ENCODE data around the gene PARPBP. TPM values are rescaled to one million over a fixed set of nuclear protein-coding genes. Genes with fewer than 3 reads are reported as not detected.
"Not testable (repeated sequence)": the region's sequence is repeated elsewhere in the genome, so short reads cannot be mapped to it uniquely, and the experiment has no call there.

PARPBP gene
- total and polyA plus RNA-seq, 8 donors: 4.4 to 20.6 (median 13.4) TPM

DNA sequence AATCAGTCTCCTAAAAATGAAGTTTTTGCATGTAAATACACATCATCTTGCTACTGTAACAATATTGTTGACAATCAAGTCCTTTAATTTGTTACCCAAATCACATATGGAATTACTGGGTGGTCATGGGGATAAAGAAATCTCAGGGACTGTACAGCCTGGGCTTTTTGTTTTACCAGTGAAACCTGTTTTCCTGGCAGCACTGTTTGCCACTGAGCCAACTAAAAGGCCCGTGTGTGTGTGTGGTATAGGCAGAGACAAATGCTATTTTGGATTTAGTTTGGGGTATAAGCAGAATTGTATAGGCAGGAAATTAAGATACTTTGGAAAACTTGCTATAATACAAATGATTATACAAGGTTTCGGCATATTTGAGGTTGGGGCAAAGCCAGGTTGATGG, 5.8 kb upstream of the PARPBP start:
- peaks cover 0 to 44% of the 10 kb centered on the region in 2 donors for H3K36me3 ChIP-seq
- intact Hi-C loops (cut with DNase I): no loop called here
- TF ChIP-seq, protein P1, sequence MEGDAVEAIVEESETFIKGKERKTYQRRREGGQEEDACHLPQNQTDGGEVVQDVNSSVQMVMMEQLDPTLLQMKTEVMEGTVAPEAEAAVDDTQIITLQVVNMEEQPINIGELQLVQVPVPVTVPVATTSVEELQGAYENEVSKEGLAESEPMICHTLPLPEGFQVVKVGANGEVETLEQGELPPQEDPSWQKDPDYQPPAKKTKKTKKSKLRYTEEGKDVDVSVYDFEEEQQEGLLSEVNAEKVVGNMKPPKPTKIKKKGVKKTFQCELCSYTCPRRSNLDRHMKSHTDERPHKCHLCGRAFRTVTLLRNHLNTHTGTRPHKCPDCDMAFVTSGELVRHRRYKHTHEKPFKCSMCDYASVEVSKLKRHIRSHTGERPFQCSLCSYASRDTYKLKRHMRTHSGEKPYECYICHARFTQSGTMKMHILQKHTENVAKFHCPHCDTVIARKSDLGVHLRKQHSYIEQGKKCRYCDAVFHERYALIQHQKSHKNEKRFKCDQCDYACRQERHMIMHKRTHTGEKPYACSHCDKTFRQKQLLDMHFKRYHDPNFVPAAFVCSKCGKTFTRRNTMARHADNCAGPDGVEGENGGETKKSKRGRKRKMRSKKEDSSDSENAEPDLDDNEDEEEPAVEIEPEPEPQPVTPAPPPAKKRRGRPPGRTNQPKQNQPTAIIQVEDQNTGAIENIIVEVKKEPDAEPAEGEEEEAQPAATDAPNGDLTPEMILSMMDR (IDR thresholded peaks at IDR 0.05): no peak

DNA sequence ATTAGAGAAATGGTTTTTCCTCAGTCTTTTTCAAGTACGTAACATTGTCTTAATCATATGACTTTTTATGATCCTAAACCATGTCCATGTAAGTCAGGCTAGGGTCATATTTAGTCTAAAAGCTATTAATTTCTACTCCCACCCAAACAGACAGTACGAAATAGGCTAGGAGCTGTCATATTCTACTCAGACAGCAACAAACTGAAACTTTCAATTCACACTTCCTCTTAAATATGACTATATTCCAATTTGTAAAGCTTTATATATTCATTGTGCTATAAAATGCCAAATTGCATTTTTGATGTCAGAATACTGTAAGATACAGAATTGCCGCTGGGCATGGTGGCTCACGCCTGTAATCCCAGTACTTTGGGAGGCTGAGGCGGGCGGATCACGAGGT, 3.6 kb upstream of the PARPBP start:
- H3K9me3 ChIP-seq: no peaks in the 10 kb centered on the region
- ATAC-seq: no peak
- intact Hi-C loops (cut with DNase I): no loop called here

More for the DNA sequence above, 5.8 kb upstream of the PARPBP start:
- ATAC-seq (no peak), DNase-seq (no peak)
- Histone ChIP-seq H3K27me3 (no peaks in the 10 kb centered on the region), H3K4me3 (no peak overlapping the region), H3K4me1 (peaks cover 0 to 8% of the 10 kb centered on the region in 2 donors), H3K27ac (no peak overlapping the region), H3K9me3 (no peaks in the 10 kb centered on the region)

DNA sequence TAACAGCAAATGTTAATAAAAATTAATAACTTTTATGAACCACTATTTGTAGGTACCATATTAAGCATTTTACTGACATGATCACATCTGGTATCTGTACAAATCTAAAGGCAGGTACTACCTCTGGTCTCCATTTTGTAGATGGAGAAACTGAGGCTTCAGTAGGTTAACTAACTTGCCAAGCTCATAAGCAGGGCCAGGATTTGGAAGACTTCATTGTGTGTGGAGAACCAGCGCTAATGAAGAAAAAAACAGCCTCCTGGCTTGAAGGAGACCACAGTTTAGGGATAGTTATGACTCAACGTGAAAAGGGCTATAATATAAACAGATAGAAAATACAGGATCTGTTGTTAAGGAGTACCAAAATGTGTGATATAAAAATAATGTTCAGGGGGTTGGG, 1.1 kb upstream of the PARPBP start:
- DNase-seq: no peak
- no peak overlapping the region for H3K27ac ChIP-seq
- peak overlapping the region; percentile 60 for H3K4me3 ChIP-seq

More for the DNA sequence above, 3.6 kb upstream of the PARPBP start:
- TF ChIP-seq, protein P1 (IDR thresholded peaks at IDR 0.05): no peak
- Histone ChIP-seq H3K27ac (no peak overlapping the region), H3K4me1 (peaks cover 0 to 21% of the 10 kb centered on the region in 2 donors), H3K36me3 (peaks cover 0 to 22% of the 10 kb centered on the region in 2 donors), H3K27me3 (no peaks in the 10 kb centered on the region), H3K4me3 (no peak overlapping the region)
- DNase-seq: no peak

DNA sequence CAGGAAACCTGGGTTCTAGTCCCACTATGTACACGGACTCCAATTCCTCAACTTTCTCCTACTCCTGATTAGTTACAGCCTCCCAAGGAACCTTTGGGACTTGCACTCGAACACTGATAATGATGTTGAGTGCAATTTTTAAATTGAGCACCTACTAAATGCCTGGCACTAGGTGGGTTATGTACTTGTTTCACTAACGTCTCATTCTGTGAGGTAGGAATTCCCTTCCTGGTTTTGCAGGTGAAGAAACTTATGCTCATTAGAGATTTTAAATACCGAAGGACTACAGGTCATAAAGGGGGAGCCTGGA, 536 bp downstream of the PARPBP start:
- Histone ChIP-seq H3K36me3 (peaks cover 0 to 12% of the 10 kb centered on the region in 2 donors), H3K27me3 (no peaks in the 10 kb centered on the region), H3K9me3 (no peaks in the 10 kb centered on the region), H3K4me1 (peaks cover 0 to 21% of the 10 kb centered on the region in 2 donors), H3K27ac (peak overlapping the region in 1 of 2 donors; percentile 80), H3K4me3 (peak overlapping the region; percentile 60)
- DNase-seq (no peak), ATAC-seq (no peak)
- intact Hi-C loops (cut with DNase I): no loop called here
- TF ChIP-seq, protein P1 (IDR thresholded peaks at IDR 0.05): no peak

More for the DNA sequence above, 1.1 kb upstream of the PARPBP start:
- peaks cover 0 to 21% of the 10 kb centered on the region in 2 donors for H3K4me1 ChIP-seq
- no peaks in the 10 kb centered on the region for H3K9me3 ChIP-seq
- no peaks in the 10 kb centered on the region for H3K27me3 ChIP-seq
- TF ChIP-seq, protein P1 (IDR thresholded peaks at IDR 0.05): no peak
- peaks cover 0 to 17% of the 10 kb centered on the region in 2 donors for H3K36me3 ChIP-seq
- no peak for ATAC-seq
- intact Hi-C loops (cut with DNase I): no loop called here

DNA sequence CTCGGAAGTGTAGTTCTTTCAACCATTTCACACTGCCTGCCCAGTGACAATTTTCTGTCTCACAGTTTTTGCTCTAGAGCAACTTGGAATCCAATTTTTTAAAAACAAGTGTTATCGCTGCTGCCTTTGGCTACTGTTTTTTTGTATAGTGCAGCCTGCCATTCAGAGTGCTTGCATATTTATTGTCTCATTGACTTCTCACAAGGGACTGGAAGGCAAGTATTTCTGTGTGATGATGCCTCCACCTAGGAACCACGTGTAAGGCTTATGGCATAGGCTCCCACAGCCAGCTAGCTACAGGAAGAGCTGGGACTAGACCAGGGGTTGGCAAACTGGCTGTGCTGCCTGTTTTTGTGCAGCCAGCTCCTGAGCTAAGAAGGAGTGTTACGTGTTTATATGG, 903 bp downstream of the PARPBP start:
- Histone ChIP-seq H3K27me3 (no peaks in the 10 kb centered on the region), H3K4me1 (peaks cover 0 to 21% of the 10 kb centered on the region in 2 donors), H3K4me3 (peak overlapping the region in 1 of 2 donors; percentile 60), H3K9me3 (no peaks in the 10 kb centered on the region), H3K27ac (no peak overlapping the region), H3K36me3 (peaks cover 0 to 10% of the 10 kb centered on the region in 2 donors)
- no peak for ATAC-seq
- intact Hi-C loops (cut with DNase I): no loop called here
- no peak for DNase-seq
- TF ChIP-seq, protein P1 (IDR thresholded peaks at IDR 0.05): no peak

DNA sequence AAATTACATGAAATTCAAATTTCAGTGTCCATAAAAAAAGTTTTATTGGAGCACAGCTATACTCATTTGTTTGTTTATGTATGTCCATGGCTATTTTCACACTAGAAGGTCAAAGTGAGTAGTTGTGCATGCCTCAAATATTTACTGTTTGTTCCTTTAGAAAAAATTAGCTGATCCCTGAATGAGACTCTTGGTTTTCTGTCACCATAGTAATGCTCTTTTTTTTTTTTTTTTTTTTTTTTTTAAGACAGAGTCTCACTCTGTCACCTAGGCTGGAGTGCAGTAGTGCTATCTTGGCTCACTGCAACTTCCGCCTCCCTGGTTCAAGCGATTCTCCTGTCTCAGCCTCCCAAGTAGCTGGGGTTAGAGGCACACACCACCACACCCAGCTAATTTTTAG, 1.3 kb downstream of the PARPBP start:
- H3K9me3 ChIP-seq; intact Hi-C loops (cut with DNase I); ATAC-seq; H3K27ac ChIP-seq; DNase-seq; H3K27me3 ChIP-seq; H3K4me3 ChIP-seq: not testable (repeated sequence)
- Histone ChIP-seq H3K36me3 (peaks cover 0 to 10% of the 10 kb centered on the region in 2 donors), H3K4me1 (peaks cover 0 to 21% of the 10 kb centered on the region in 2 donors)

DNA sequence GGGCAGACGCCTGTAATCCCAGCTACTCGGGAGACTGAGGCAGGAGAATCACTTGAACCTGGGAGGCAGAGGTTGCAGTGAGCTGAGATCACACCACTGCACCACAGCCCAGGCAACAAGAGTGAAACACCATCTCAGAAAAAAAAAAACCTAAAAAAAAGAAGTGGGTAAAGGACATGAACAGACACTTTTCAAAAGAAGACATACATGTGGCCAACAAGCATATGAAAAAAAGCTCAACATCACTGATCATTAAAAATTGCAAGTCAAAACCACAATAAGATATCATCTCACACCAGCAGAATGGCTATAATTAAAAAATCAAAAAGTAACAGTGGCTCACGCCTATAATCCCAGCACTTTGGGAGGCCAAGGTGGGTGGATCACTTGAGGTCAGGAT, 10.7 kb downstream of the PARPBP start:
- H3K4me1 ChIP-seq; H3K4me3 ChIP-seq; H3K27me3 ChIP-seq; DNase-seq; H3K36me3 ChIP-seq; H3K9me3 ChIP-seq; H3K27ac ChIP-seq; intact Hi-C loops (cut with DNase I); ATAC-seq: not testable (repeated sequence)

DNA sequence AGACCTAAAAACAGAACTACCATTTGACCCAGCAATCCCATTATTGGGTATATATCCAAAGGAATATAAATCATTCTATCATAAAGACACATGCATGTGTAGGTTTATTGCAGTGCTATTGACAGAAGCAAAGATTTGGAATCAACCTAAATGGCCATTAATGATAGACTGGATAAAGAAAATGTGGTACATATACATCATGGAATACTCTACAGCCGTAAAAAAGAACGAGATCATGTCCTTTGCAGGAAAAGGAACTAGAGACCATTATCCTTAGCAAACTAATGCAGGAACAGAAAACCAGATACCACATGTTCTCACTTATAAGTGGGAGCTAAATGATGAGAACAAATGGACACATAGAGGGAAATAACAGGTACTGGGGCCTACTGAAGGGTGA, 11.5 kb downstream of the PARPBP start:
- H3K4me1 ChIP-seq; intact Hi-C loops (cut with DNase I); H3K27me3 ChIP-seq; ATAC-seq; H3K27ac ChIP-seq; H3K4me3 ChIP-seq; H3K9me3 ChIP-seq; H3K36me3 ChIP-seq; DNase-seq: not testable (repeated sequence)

DNA sequence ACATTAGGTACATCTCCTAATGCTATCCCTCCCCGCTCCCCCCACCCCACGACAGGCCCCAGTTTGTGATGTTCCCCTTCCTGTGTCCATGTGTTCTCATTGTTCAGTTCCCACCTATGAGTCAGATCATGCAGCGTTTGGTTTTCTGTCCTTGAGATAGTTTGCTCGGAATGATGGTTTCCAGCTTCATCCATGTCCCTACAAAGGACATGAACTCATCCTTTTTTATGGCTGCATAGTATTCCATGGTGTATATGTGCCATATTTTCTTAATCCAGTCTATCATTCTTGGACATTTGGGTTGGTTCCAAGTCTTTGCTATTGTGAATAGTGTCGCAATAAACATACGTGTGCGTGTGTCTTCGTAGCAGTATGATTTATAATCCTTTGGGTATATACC, 17.6 kb downstream of the PARPBP start:
- DNase-seq; H3K4me3 ChIP-seq; intact Hi-C loops (cut with DNase I); H3K27ac ChIP-seq; H3K36me3 ChIP-seq; H3K4me1 ChIP-seq; ATAC-seq; H3K27me3 ChIP-seq; H3K9me3 ChIP-seq: not testable (repeated sequence)
